GM10847 (cell line): ENCODE measurements around the gene FGD6.

ENCODE experiments used
- POLR2A ChIP-seq: IDR thresholded peaks from 2 replicates; pipeline ENCODE4 v1.6.1; 2011; ENCODE audit not compliant: insufficient read length; ENCODE audit errors: extremely low read depth

The FGD6 gene

GRCh38 chr12:95096378-95096777, 120.9 kb downstream of the FGD6 start:
- TF ChIP-seq POLR2A = no peak

DNA sequence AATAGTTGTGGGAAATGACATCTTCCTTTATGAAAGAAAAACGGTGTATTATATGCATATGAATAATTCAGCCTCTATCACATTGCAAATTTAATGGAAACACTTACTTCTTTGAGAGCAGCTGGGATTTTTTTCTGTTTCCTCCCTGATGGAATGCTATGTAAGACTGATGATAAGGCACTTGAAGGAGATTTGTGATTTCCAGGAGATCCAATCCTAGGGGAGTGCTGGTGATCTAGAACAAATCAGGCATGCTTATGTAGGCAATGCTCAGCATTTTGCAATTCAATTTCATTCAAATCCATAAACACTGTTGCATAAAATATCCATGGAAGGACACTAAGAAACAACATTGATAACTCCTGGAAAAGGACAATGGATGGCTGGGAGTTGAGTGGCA, 127.8 kb downstream of the FGD6 start:
- no peak for TF ChIP-seq POLR2A

- no peak for TF ChIP-seq POLR2A
Observed at GRCh38 chr12:95088379-95088778, 128.9 kb downstream of the FGD6 start.

DNA sequence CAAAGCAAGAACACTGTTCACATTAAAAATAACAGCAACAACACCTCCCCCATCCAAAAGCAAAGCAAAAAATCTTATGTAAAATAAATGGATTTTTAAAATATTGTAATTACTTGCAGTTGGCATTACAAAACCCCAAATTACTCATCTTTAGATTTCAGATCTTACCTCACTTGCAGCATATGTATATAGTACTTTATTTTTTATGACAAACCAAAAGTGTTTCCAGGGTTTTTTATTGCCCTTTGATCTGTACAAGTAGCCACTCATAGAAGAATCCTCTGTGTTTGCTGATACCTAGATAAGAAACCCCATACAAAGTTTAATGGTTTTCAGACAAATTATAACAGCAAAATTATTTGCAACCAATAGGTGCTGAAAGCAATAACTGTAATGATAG, 131.7 kb downstream of the FGD6 start:
- TF ChIP-seq POLR2A = no peak

DNA sequence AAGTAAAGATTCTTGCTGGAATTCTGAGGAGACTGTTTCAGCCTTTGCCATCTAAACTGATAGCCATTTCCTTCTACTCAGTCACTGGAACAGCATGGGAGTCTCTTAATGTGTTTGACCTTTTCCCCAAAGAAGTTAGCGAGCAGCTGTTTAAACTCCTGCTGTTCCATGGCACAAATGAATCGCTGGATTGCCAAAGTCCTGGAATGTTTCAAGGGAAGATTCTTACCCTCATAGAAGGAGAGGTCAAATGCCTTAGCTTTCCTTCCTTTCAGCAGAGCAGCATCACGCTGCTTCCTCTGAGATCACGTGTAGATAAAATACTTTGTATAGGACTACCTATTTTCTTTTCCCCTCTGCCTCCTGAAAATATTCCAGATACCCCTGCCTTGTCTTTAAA, 133.3 kb downstream of the FGD6 start:
- no peak for TF ChIP-seq POLR2A

DNA sequence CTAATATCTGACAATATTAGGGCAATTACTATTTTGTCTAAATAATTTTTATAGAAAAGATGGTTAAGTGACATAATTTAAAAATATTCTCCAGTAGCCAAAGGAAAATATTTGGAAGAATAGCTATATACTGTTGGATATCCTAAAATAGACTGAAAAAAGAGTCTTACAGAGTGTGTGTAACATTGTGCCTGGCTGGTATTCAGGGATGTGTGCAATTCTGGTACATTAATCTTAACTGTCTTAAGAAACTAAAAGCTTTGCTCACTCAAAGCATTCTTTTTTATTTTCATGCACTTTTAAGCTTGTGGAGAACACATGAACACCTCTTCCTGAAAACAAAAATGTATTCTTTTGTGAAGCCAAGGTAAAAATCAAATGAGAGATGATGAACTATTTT, 133.8 kb downstream of the FGD6 start:
- TF ChIP-seq POLR2A = no peak

- no peak for TF ChIP-seq POLR2A
Observed at GRCh38 chr12:95077341-95077740, 139.9 kb downstream of the FGD6 start.

DNA sequence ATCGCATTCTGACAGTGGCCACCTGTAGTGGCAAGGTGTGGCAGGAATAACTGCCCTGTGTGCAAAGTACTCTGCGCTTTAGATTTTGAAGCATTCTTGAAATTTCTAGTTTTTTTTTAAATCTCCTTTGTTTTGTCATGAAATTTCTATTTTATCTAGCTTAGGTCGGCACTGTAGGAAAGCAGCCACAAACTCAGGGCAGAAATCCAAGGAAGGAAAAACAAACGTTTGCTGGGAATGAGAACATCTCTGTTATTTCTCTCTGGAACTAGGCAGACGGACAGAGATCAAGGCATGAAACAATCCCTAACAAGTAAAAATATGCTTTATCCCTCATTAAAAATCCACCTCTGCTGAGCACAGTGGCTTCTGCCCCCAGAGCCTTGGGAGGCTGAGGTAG, 142.5 kb downstream of the FGD6 start:
- no peak for TF ChIP-seq POLR2A

GRCh38 chr12:95073698-95074520, 143.4 kb downstream of the FGD6 start:
- TF ChIP-seq POLR2A = no peak

DNA sequence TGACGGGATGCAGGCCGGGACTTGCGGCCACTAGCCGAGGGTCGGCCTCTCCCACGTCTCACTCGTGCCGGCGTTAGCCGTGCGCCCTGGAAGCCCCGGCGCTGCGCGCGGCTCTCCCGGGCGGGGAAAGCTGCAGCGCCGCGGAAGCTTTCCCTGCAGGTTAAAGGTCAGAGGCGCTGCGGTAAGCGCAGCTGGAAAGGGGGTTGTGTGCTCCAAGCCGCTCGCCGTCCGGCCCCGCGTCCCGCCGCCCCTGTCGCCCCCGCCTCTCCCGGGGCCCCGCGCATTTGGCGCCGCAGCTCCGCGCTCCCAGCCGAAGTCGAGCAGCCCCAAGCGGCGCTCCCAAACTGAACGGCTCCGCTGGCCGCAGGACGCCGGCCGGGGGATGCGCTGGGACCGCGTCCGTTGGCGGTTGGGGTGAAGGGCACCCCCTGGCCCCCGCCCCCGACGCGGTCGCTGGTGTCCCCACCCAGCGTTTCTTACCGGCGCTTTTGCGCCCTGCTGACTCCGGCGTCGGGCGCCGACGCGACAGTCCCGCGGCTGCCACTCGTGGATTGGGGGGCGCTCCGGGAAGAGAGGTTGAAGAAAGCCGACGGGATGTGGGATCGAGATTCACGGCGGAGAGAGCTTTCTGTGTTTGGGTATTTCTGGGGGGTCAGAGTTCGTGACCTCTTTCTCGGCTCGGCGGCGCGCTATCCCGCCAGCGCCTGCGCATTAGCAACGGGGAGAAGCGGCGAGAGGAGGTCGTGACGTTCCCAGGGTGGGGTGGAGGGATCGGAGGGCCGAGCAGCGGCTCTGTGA, 144.2 kb downstream of the FGD6 start, which contains the start of gene NR2C1:
NR2C1 (minus strand) TSS at position 719 of the 798 bp plus-strand sequence. CDS start 6,234 bp downstream, outside the sequence.
- TF ChIP-seq POLR2A = peak; percentile 49

- TF ChIP-seq POLR2A = no peak
Observed at GRCh38 chr12:95070378-95070777, 146.9 kb downstream of the FGD6 start.

GRCh38 chr12:95066091-95066855, 151.0 kb downstream of the FGD6 start:
- TF ChIP-seq POLR2A = no peak

GRCh38 chr12:95060951-95061350, 156.3 kb downstream of the FGD6 start:
- TF ChIP-seq POLR2A = no peak

DNA sequence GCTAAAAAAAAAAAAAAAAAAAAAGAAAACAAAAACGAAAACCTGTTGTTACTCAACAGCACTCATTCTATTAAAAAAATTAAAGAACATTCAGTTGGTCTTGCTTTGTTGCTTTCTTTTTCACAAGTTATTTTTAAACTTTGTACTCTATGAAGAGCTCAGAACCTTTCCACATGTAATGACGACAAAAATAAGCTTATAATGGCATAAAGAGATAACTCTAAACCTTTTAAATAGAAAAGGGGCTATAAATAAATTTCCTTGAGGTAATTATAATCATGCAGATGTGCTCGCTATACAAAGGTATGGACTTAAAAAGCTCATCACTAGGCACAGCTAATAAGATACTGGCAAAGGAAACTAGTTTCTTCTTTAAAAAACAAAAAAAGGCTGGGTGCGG, 157.3 kb downstream of the FGD6 start:
- no peak for TF ChIP-seq POLR2A

- no peak for TF ChIP-seq POLR2A
Observed at GRCh38 chr12:95057424-95057823, 159.8 kb downstream of the FGD6 start.

GRCh38 chr12:95055057-95055456, 162.2 kb downstream of the FGD6 start:
- TF ChIP-seq POLR2A = no peak

GRCh38 chr12:95054206-95054605, 163.1 kb downstream of the FGD6 start:
- TF ChIP-seq POLR2A = no peak
